Kidney (tissue), 22 donors: ENCODE data around the gene SLC41A2. TPM values are rescaled to one million over a fixed set of nuclear protein-coding genes. Genes with fewer than 3 reads are reported as not detected.

ENCODE experiments used
- DNase-seq, 5 donors: peaks; one replicate each; pipeline ENCODE4 v3.0.0-alpha.2; 2013 to 2020
- FAIRE-seq: peaks from 2 replicates; lab custom pipeline; 2012; peaks lifted over from hg19 to GRCh38; lab: Jason Lieb, UNC
- H3K27ac ChIP-seq, 2 donors: one replicate each; pipeline ENCODE4 v1.7.0; 2013; ENCODE audit warnings: low read depth in 2 of 2, low read length in 2 of 2, inconsistent platforms in 1 of 2
- H3K27me3 ChIP-seq: one replicate; pipeline ENCODE4 v1.7.1; 2013; ENCODE audit warnings: low read length, inconsistent platforms; ENCODE audit not compliant: control insufficient read depth, insufficient read depth
- H3K36me3 ChIP-seq, 3 donors: one replicate each; pipeline versions ENCODE4 v1.7.0 to v1.7.1; 2013; ENCODE audit warnings: low read length in 3 of 3, control low read depth in 1 of 3, inconsistent platforms in 1 of 3; ENCODE audit not compliant: insufficient read depth in 3 of 3, control insufficient read depth in 2 of 3
- H3K4me1 ChIP-seq, 3 donors: one replicate each; pipeline versions ENCODE4 v1.7.0 to v1.7.1; 2013; ENCODE audit warnings: low read length in 3 of 3, inconsistent platforms in 1 of 3, low read depth in 1 of 3; ENCODE audit not compliant: control insufficient read depth in 2 of 3, insufficient read depth in 2 of 3
- H3K4me3 ChIP-seq, 3 donors: one replicate each; pipeline versions ENCODE4 v1.7.0 to v1.8.1; 2013; ENCODE audit warnings: low read length in 3 of 3, control low read depth in 1 of 3, inconsistent platforms in 1 of 3
- H3K9ac ChIP-seq, 3 donors: one replicate each; pipeline versions ENCODE4 v1.7.0 to v1.7.1; 2013; ENCODE audit warnings: low read length in 3 of 3, control low read depth in 1 of 3, inconsistent platforms in 1 of 3
- H3K9me3 ChIP-seq, 3 donors: one replicate each; pipeline versions ENCODE4 v1.7.0 to v1.7.1; 2013; ENCODE audit warnings: low read length in 3 of 3, control low read depth in 1 of 3, inconsistent platforms in 1 of 3; ENCODE audit not compliant: control insufficient read depth in 2 of 3, insufficient read depth in 1 of 3
- intact Hi-C: fragments of 100-400 bp; cut with DNase I; formaldehyde crosslinking; loops from one replicate; pipeline ENCODE4 v1.11.1; 2022
- long read RNA-seq, 10 donors: library from polyadenylated mRNA in 1 of 10; unstranded in 1 of 10; transcript quantifications; one replicate each; pipeline ENCODE4 v2.0.0 and lab custom pipeline, GENCODE V29; 2021 to 2026
- polyA plus RNA-seq: library from polyadenylated mRNA; stranded (reverse); fragments of 350-450 nt; fragmentation: Illumina TruSeq; extraction: RNeasy Lipid Tissue Mini Kit (QIAGEN cat#74804); gene quantifications from one replicate; pipeline ENCODE4 v1.2.3, GENCODE V29; 2014; ENCODE audit warnings: low read depth, low replicate concordance; ENCODE audit not compliant: insufficient read depth
- total RNA-seq: library from RNA; stranded (reverse); fragmentation: NEBNext Ultra II Directional; extraction: Animal tissue kit (Norgen Biotek cat#: 25700); gene quantifications from one replicate; pipeline ENCODE4 v1.2.1, GENCODE V29; 2021
- TF ChIP-seq, protein P1 (sequence below): IDR thresholded peaks from 3 replicates; pipeline ENCODE4 v1.5.1; 2012; ENCODE audit warnings: mild to moderate bottlenecking, moderate library complexity, borderline replicate concordance; ENCODE audit not compliant: insufficient read depth; ENCODE audit errors: extremely low read depth
- donor health status: control.
- donor health status: control.
- donor health status: control.
- donor health status: control.
- donor health status: control.
- donor health status: DM: yes; HTN: yes; CAD: no.
- donor health status: Normal renal cell carcinoma (clear cell type).

The SLC41A2 gene, protein sequence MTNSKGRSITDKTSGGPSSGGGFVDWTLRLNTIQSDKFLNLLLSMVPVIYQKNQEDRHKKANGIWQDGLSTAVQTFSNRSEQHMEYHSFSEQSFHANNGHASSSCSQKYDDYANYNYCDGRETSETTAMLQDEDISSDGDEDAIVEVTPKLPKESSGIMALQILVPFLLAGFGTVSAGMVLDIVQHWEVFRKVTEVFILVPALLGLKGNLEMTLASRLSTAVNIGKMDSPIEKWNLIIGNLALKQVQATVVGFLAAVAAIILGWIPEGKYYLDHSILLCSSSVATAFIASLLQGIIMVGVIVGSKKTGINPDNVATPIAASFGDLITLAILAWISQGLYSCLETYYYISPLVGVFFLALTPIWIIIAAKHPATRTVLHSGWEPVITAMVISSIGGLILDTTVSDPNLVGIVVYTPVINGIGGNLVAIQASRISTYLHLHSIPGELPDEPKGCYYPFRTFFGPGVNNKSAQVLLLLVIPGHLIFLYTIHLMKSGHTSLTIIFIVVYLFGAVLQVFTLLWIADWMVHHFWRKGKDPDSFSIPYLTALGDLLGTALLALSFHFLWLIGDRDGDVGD
- 27.6 TPM for total RNA-seq
- 3.2 TPM for polyA plus RNA-seq
- long read RNA-seq, donor 1 = 0 reads
- long read RNA-seq, donor 2 = 0 reads
- long read RNA-seq, donor 3, partial matches to known transcripts = 0 of 1 reads
- long read RNA-seq, donor 3, other reads (novel, unspliced or antisense) = 0 of 1 reads
- long read RNA-seq, donor 4 = 0 reads
- long read RNA-seq, donor 5, partial matches to known transcripts = 0 of 1 reads
- long read RNA-seq, donor 5, other reads (novel, unspliced or antisense) = 0 of 1 reads
- long read RNA-seq, donor 6 = 0 reads
- long read RNA-seq, donor 7, partial matches to known transcripts = 1 of 20 reads
- long read RNA-seq, donor 7, other reads (novel, unspliced or antisense) = 19 of 20 reads
- long read RNA-seq, donor 8, partial matches to known transcripts = 0 of 2 reads
- long read RNA-seq, donor 8, other reads (novel, unspliced or antisense) = 0 of 2 reads
- long read RNA-seq, donor 9 = 0 reads
- long read RNA-seq, donor 10 = 0 reads

DNA sequence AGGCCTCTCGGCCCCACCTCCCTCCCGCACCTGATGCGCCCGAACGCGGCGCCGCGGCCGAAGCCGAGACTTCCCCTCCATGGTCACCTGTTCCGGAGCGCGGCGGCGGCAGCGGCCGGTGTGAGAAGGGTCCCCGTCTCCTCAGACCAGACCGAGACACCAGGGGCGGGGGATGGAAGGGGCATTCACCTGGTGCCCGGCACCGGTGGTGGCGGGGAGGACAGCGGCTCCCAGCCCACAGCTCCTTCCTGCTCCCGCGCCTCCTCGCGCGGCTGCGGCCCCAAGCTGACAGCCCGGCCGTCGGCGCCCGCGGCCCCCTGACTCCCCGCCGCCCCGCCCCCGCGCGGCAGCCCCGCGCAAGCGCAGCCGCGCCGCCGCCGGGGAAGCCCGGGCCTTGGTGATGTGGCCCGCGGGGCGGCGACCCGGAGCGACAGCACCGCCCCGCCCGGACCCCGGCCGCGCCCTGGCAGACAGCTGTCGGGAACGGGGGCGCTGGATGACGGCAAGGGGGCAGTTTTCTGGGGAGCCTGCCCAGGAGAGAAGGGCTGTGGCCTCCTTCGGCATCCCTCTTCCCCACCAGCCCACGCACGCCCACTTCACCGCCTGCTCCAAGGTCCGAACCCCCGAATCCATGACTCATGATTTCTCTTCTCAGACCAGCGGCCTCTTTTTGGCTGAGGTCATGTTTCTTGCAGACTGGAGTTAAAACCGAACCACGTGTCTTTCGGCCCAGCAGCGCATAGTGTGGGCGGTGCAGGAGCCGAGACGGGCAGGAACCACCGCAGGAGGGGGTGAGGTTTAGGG lies at the start of gene SLC41A2:
Gene SLC41A2 (minus strand): TSS at position 290 of the 804 bp plus-strand sequence. CDS start 29,763 bp downstream, outside the sequence.
- intact Hi-C loops = no loop called here

DNA sequence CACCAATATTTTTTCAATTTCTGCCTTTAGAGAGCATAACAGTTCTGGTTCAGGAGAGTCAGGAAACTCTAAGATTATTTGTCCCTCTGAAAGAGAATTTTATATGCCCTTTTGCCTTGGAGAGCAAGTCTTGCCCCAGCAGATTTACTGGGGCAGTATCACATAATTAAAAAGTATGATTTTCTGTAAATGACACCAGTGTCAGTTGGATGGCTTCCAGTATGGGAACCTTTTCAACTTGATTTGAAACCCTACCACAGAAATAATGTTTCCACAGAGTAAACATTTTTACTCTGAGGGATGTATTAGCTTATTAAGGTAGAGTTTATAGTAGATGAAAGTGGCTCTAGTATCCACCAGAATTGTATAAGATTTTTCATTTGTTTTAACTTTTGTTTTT lies 43.4 kb upstream of the SLC41A2 start:
- intact Hi-C loops = no loop called here
- H3K9ac ChIP-seq = no peak overlapping the region
- no peak overlapping the region for H3K4me3 ChIP-seq
- H3K9me3 ChIP-seq = no peaks in the 10 kb centered on the region
- H3K27ac ChIP-seq = no peak overlapping the region
- DNase-seq (no peak), FAIRE-seq (no peak)
- no peaks in the 10 kb centered on the region for H3K4me1 ChIP-seq
- H3K27me3 ChIP-seq = no peaks in the 10 kb centered on the region
- TF ChIP-seq, protein P1, sequence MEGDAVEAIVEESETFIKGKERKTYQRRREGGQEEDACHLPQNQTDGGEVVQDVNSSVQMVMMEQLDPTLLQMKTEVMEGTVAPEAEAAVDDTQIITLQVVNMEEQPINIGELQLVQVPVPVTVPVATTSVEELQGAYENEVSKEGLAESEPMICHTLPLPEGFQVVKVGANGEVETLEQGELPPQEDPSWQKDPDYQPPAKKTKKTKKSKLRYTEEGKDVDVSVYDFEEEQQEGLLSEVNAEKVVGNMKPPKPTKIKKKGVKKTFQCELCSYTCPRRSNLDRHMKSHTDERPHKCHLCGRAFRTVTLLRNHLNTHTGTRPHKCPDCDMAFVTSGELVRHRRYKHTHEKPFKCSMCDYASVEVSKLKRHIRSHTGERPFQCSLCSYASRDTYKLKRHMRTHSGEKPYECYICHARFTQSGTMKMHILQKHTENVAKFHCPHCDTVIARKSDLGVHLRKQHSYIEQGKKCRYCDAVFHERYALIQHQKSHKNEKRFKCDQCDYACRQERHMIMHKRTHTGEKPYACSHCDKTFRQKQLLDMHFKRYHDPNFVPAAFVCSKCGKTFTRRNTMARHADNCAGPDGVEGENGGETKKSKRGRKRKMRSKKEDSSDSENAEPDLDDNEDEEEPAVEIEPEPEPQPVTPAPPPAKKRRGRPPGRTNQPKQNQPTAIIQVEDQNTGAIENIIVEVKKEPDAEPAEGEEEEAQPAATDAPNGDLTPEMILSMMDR = no peak
- H3K36me3 ChIP-seq = peaks cover 2 to 6% (median 4%) of the 10 kb centered on the region in 3 donors

More for the DNA sequence above, at the start of gene SLC41A2:
- DNase-seq (peak; percentile 67 to 93 (median 77)), FAIRE-seq (no peak)
- no peaks in the 10 kb centered on the region for H3K36me3 ChIP-seq
- TF ChIP-seq, protein P1 = no peak
- H3K4me1 ChIP-seq = peaks cover 0 to 6% (median 3%) of the 10 kb centered on the region in 3 donors
- no peaks in the 10 kb centered on the region for H3K9me3 ChIP-seq
- peak within 1 kb of the TSS; percentile 57 to 72 (median 67) for H3K4me3 ChIP-seq
- peak within 1 kb of the TSS; percentile 64 to 75 for H3K27ac ChIP-seq
- no peaks in the 10 kb centered on the region for H3K27me3 ChIP-seq
- H3K9ac ChIP-seq = peak within 1 kb of the TSS in 2 of 3 donors; percentile 18 to 51

DNA sequence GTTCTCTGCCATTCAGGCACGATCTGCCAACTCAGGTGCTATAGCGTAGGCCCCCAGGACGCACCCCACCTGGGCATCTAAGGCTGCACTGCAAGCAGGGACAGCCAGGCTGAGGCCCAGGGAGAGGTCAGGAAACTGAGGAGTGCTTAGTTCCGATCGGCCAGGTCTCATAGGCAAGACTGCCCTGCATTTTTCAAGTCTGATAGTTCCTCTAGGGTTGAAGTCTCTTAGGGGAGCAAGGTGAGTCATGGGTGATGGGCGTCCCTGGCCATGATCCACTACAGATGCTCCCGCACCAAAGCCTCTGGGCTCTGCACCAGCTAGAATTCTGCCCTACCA lies 41.2 kb upstream of the SLC41A2 start:
- TF ChIP-seq, protein P1 = no peak
- Histone ChIP-seq H3K9ac (no peak overlapping the region), H3K36me3 (peaks cover 4 to 13% (median 8%) of the 10 kb centered on the region in 3 donors), H3K27ac (no peak overlapping the region), H3K27me3 (no peaks in the 10 kb centered on the region), H3K4me1 (no peaks in the 10 kb centered on the region), H3K9me3 (no peaks in the 10 kb centered on the region), H3K4me3 (no peak overlapping the region)
- intact Hi-C loops = no loop called here
- DNase-seq = no peak
- FAIRE-seq = no peak
